H1 (cell line): ENCODE data around the gene MARK1. TPM values are rescaled to one million over a fixed set of nuclear protein-coding genes. Genes with fewer than 3 reads are reported as not detected.
A peak's percentile ranks its signal among the peaks of the same experiment; 100 is the strongest.

Experiments
- ASH2L ChIP-seq: fragments of 200-600, 300-600 bp; sonication (generic); IDR thresholded peaks from one replicate; pipeline ENCODE4 v1.7.1; 2017; ENCODE audit warnings: low read length
- CEBPB ChIP-seq: IDR thresholded peaks from 2 replicates; pipeline ENCODE4 v1.6.1; 2012; ENCODE audit warnings: low read depth, low read length
- CREB1 ChIP-seq: IDR thresholded peaks from 2 replicates; pipeline ENCODE4 v1.6.1; 2012; ENCODE audit warnings: inconsistent platforms
- CTBP2 ChIP-seq: IDR thresholded peaks from 2 replicates; pipeline ENCODE4 v1.7.0; 2011; ENCODE audit warnings: borderline replicate concordance, mild to moderate bottlenecking, moderate library complexity, mixed read lengths, low read length; ENCODE audit not compliant: insufficient read depth, insufficient read length
- EGR1 ChIP-seq: IDR thresholded peaks from 2 replicates; pipeline ENCODE4 v1.6.1; 2011; ENCODE audit warnings: low read depth, low read length, borderline replicate concordance
- EZH2 ChIP-seq: fragments of 200-600 bp; sonication (generic); IDR thresholded peaks from 2 replicates; pipeline ENCODE4 v1.7.1; 2012; ENCODE audit warnings: low read depth, mild to moderate bottlenecking, moderate library complexity, low read length, inconsistent platforms; ENCODE audit not compliant: severe bottlenecking
- JUND ChIP-seq: IDR thresholded peaks from 2 replicates; pipeline ENCODE4 v1.6.1; 2011; ENCODE audit warnings: mild to moderate bottlenecking, improper control_type of control experiment, low read length
- KDM4A ChIP-seq: IDR thresholded peaks from one replicate; pipeline ENCODE4 v1.7.1; 2012; ENCODE audit warnings: low read depth, mild to moderate bottlenecking, moderate library complexity, low read length, inconsistent platforms; ENCODE audit not compliant: severe bottlenecking
- KDM5A ChIP-seq: fragments of 200-600 bp; IDR thresholded peaks from 2 replicates; pipeline ENCODE4 v1.7.1; 2012; ENCODE audit warnings: mild to moderate bottlenecking, low read length, inconsistent platforms, mixed read lengths
- PHF8 ChIP-seq: fragments of 200-600 bp; sonication (generic); conservative IDR thresholded peaks from 2 replicates; pipeline ENCODE4 v1.7.1; 2012; ENCODE audit warnings: low read depth, mild to moderate bottlenecking, inconsistent platforms, low read length, moderate library complexity
- POLR2A ChIP-seq, 2 experiments: IDR thresholded peaks; 1 replicate in 1 of 2; 2 replicates in 1 of 2; pipeline ENCODE4 v1.6.1; 2011; ENCODE audit warnings: low read depth in 2 of 2, low read length in 2 of 2, mild to moderate bottlenecking in 2 of 2; ENCODE audit errors: control extremely low read depth in 1 of 2
- POLR2AphosphoS5 ChIP-seq: IDR thresholded peaks from 2 replicates; pipeline ENCODE4 v1.6.1; 2011; ENCODE audit warnings: low read depth, low read length
- POU5F1 ChIP-seq: IDR thresholded peaks from 2 replicates; pipeline ENCODE4 v1.6.1; 2011; ENCODE audit warnings: low read depth, mild to moderate bottlenecking, low read length, moderate library complexity
- RAD21 ChIP-seq, 2 experiments: IDR thresholded peaks in 1 of 2; conservative IDR thresholded peaks in 1 of 2; 2 replicates each; pipeline ENCODE4 v1.6.1; 2011; ENCODE audit warnings: low read depth in 2 of 2, low read length in 2 of 2, improper control_type of control experiment in 1 of 2, inconsistent platforms in 1 of 2, mild to moderate bottlenecking in 1 of 2, moderate library complexity in 1 of 2
- SIN3A ChIP-seq, 2 experiments: IDR thresholded peaks in 1 of 2; conservative IDR thresholded peaks in 1 of 2; 2 replicates each; pipeline ENCODE4 v1.6.1; 2011 to 2012; ENCODE audit warnings: low read length in 2 of 2, improper control_type of control experiment in 1 of 2, low read depth in 1 of 2, mild to moderate bottlenecking in 1 of 2
- SP1 ChIP-seq: IDR thresholded peaks from 2 replicates; pipeline ENCODE4 v1.6.1; 2011; ENCODE audit warnings: low read depth, low read length
- SUZ12 ChIP-seq: fragments of 200-600 bp; sonication (generic); IDR thresholded peaks from 2 replicates; pipeline ENCODE4 v1.6.1; 2012; ENCODE audit warnings: mild to moderate bottlenecking, inconsistent platforms, low read length, moderate library complexity, mixed read lengths
- TAF1 ChIP-seq: IDR thresholded peaks from 2 replicates; pipeline ENCODE4 v1.6.1; 2011; ENCODE audit warnings: mild to moderate bottlenecking, low read depth, low read length
- TBP ChIP-seq: IDR thresholded peaks from 2 replicates; pipeline ENCODE4 v1.6.1; 2011; ENCODE audit warnings: low read depth, low read length, improper control_type of control experiment
- YY1 ChIP-seq: IDR thresholded peaks from 2 replicates; pipeline ENCODE4 v1.6.1; 2011; ENCODE audit warnings: low read depth, mild to moderate bottlenecking, low read length
- polyA plus RNA-seq, 7 experiments: library from polyadenylated mRNA; depleted of rRNA in 3 of 7; stranded (reverse) in 5 of 7; unstranded in 2 of 7; fragments of >200 nt in 5 of 7; fragments of 200-250 nt in 2 of 7; gene quantifications; 1 replicate in 5 of 7; 2 replicates in 1 of 7; 4 replicates in 1 of 7; pipeline versions ENCODE4 v1.2.1 to v1.2.3, GENCODE V29; 2011 to 2013; ENCODE audit warnings: missing spikeins in 2 of 7, mixed read lengths in 2 of 7
- total RNA-seq: library from RNA; stranded (reverse); fragmentation: NEBNext Ultra II Directional; extraction: Animal tissue kit (Norgen Biotek cat#: 25700); gene quantifications from 2 replicates; pipeline ENCODE4 v1.2.1, GENCODE V29; 2021
- TF ChIP-seq, protein P1 (sequence below), 3 experiments: IDR thresholded peaks; 1 replicate in 2 of 3; 2 replicates in 1 of 3; pipeline versions ENCODE4 v1.5.1 to v1.6.1; 2011; ENCODE audit warnings: low read length in 3 of 3, mild to moderate bottlenecking in 3 of 3, inconsistent platforms in 2 of 3, low read depth in 1 of 3, moderate library complexity in 1 of 3; ENCODE audit not compliant: insufficient read depth in 1 of 3; ENCODE audit errors: control extremely low read depth in 1 of 3

MARK1 gene
- total and polyA plus RNA-seq, 2 of the 8 experiments (the other 6 are each of a cell fraction or from before 2014, with no cell fraction given) = 5.5 to 20.5 TPM

DNA sequence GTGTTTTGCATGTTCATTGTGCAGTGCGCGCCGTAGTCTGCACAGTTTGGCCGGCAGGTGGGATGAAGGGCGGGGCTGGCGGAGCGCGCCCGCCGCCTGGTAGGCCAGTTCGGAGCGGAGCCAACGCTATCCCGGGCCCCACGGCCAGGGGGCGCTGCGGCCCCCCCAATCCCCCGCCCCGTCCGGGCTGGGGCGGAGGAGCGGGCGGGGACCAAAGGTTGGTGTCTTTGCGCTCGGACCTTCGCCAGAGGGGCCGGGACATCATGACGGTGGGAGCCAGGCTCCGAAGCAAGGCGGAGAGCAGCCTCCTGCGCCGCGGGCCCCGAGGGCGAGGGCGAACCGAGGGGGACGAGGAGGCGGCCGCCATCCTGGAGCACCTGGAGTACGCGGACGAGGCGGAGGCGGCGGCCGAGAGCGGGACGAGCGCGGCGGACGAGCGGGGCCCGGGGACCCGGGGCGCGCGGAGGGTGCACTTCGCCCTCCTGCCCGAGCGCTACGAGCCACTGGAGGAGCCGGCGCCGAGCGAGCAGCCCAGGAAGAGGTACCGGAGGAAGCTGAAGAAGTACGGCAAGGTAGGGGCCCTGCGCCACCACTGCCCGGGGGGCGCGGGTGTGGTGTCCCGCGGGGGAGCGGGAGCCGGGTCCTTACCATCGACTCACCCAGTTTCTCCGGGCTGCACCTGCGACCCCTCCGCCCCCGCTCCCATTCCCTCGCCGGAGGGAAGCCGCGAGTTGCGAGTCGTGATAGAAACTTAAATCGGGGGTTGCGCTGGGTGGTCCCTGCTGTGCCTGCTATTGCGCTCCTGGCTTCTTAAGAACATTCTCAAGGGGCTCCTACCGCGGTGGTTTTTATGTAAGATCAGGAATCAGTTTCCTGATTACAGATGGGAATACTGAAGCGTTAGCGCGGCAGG lies 162.5 kb downstream of the MARK1 start, which contains the start of gene C1orf115 (continued):
- TF ChIP-seq POLR2AphosphoS5 (peak; percentile 47; the same call in 1 of the 2 replicates), TBP (peak; percentile 51), ASH2L (peak; percentile 70), EZH2 (no peak), RAD21 (IDR thresholded peaks at IDR 0.05 in 1 of 2, conservative IDR thresholded peaks at IDR 0.05 in 1 of 2; ENCODE audit: low read depth in 2 of 2, low read length in 2 of 2) (peak; percentile 62 to 71), KDM5A (no peak), KDM4A (peak; percentile 99), CTBP2 (peak; percentile 44), CREB1 (0 out of 2 replicates have a peak, but pooled peaks have one; percentile 12), TAF1 (peak; percentile 70), PHF8 (peak; percentile 68; the same call in 1 of the 2 replicates), EGR1 (peak; percentile 56; the same call in 1 of the 2 replicates), POU5F1 (no peak), SP1 (no peak; the same call in 1 of the 2 replicates), SUZ12 (peak; percentile 28; the same call in 1 of the 2 replicates), SIN3A (conservative IDR thresholded peaks at IDR 0.05 in 1 of 2, IDR thresholded peaks at IDR 0.05 in 1 of 2; ENCODE audit: low read depth in 1 of 2, low read length in 2 of 2) (peak in 1 of 2 experiments; percentile 54; a peak in 1 of 4 replicates), YY1 (no peak; the same call in 1 of the 2 replicates), CEBPB (0 out of 2 replicates have a peak, but pooled peaks have one; percentile 2), JUND (peak; percentile 53; the same call in 1 of the 2 replicates), POLR2A (IDR thresholded peaks at IDR 0.05; ENCODE audit: control extremely low read depth in 1 of 2, low read depth in 2 of 2, low read length in 2 of 2) (peak in 1 of 2 experiments; percentile 58; a peak in 2 of 3 replicates)
- TF ChIP-seq, protein P1, sequence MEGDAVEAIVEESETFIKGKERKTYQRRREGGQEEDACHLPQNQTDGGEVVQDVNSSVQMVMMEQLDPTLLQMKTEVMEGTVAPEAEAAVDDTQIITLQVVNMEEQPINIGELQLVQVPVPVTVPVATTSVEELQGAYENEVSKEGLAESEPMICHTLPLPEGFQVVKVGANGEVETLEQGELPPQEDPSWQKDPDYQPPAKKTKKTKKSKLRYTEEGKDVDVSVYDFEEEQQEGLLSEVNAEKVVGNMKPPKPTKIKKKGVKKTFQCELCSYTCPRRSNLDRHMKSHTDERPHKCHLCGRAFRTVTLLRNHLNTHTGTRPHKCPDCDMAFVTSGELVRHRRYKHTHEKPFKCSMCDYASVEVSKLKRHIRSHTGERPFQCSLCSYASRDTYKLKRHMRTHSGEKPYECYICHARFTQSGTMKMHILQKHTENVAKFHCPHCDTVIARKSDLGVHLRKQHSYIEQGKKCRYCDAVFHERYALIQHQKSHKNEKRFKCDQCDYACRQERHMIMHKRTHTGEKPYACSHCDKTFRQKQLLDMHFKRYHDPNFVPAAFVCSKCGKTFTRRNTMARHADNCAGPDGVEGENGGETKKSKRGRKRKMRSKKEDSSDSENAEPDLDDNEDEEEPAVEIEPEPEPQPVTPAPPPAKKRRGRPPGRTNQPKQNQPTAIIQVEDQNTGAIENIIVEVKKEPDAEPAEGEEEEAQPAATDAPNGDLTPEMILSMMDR (IDR thresholded peaks at IDR 0.05; ENCODE audit: control extremely low read depth in 1 of 3, insufficient read depth in 1 of 3, low read depth in 1 of 3, low read length in 3 of 3) = peak; percentile 88 to 95 (median 91)
